GM19351 (cell line): ENCODE measurements around the gene DPEP1.
"Not testable (repeated sequence)": the region's sequence is repeated elsewhere in the genome, so short reads cannot be mapped to it uniquely, and the experiment has no call there.

Experiments used
- ATAC-seq: cut with Tn5 transposase; IDR thresholded peaks from one replicate; pipeline ENCODE4 v1.9.1; 2021; ENCODE audit warnings: mild to moderate bottlenecking, moderate library complexity; ENCODE audit not compliant: unreplicated experiment

The DPEP1 gene

DNA sequence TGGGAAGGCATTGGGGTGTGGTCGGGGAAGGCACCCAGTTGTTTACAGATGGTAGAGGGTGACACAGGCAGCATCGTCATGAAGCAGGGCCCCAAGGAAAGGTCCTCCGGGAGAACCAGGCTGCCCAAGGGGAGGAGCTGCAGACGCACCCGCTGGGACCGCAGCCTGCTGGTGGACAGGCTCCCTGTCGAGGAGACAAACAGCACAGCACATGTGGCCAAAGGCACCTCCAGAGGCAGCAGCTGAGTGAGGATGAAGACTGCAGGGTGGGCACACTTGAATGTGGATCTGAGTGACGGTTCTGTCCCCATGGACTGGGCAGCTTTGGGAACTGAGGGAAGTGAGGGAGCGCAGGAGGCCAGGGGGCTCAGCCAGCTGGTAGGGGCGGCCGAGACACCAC, 31.7 kb downstream of the DPEP1 start:
- ATAC-seq = no peak

- ATAC-seq = no peak
Measured at GRCh38 chr16:89646270-89646669, 32.8 kb downstream of the DPEP1 start.

GRCh38 chr16:89646906-89647305, 33.5 kb downstream of the DPEP1 start:
- ATAC-seq = no peak

- ATAC-seq = no peak
Measured at GRCh38 chr16:89651584-89651983, 38.1 kb downstream of the DPEP1 start.

DNA sequence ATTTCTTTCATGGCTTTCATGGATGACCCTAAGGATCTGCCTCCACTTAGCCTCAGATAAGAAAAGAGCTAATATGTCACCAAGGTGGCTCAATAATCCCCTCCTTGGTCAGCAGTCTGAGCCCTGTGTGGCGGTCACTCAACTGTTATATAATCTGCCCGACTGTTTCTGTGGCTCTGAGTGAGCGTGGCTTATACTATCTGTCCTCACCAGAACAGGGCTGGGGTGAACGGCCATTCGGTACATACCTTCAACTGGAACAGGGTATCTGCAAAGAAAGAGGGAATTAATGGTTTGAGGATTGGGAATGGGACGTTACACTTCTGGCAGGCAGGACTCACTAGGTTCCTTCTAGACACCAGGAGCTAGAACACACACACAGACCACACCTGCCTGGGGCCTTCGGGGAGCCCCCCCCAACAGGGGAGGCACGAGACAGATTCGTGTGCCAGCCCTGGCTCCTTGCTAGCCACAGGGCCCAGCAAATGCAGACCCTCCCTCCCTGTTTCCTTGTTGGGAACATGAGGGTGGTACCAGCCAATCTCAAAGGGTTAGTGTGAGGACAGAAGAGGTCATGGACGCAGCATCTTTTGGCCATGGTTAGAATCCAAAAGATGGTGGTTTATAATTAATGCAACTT, 40.3 kb downstream of the DPEP1 start:
- ATAC-seq = no peak

GRCh38 chr16:89655062-89655643, 41.7 kb downstream of the DPEP1 start:
- ATAC-seq = no peak

- no peak for ATAC-seq
Measured at GRCh38 chr16:89656435-89657121, 43.1 kb downstream of the DPEP1 start.

DNA sequence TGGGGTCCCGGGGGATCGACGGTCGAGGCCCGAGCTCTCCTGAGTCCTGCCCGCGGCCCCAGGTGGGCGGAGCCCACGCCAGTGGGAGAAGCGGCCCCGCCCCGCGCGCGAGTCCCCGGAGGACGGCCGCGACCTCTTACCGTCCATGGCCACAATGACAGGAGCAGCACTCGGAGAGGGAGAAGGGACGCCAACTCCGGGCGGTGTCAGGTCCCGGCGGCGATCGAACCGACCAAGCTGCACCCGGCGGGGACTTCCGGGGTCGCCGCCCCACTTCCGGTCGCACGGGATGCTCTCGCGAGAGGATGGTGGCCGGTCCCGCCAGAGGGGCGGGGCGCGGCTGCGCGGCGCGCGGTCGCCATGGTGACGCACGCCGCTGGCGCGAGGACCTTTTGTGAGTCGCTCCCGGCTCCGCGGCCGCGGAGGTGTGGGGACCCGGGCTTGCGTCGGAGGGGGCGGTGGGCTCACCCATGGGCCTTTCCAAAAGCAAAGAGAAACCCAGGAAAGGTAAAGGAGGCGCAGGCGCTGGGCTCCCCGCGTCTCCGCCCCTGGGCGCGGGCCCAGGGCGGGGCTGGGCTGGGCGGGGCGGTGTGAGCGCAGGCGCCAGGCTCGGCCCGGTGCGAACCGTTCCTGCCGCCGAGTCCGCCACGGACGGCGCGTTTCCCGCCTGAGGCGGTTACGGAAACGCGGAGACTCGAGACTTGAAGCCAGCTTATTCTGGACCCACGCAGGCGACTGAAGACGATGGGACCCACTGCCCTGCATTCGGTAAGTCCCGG, 44.2 kb downstream of the DPEP1 start, which contains the start of the genes CHMP1A and SPATA33:
TSS of gene CHMP1A (minus strand) at position 267 of the 779 bp plus-strand sequence. CDS start at position 147, 120 bp downstream.
TSS of gene SPATA33 (plus strand) at position 395 of the 779 bp plus-strand sequence. CDS start at position 471, 76 bp downstream.
- ATAC-seq = peak; percentile 89

GRCh38 chr16:89658221-89658879, 44.9 kb downstream of the DPEP1 start:
- no peak for ATAC-seq

GRCh38 chr16:89660146-89660545, 46.7 kb downstream of the DPEP1 start:
- no peak for ATAC-seq

DNA sequence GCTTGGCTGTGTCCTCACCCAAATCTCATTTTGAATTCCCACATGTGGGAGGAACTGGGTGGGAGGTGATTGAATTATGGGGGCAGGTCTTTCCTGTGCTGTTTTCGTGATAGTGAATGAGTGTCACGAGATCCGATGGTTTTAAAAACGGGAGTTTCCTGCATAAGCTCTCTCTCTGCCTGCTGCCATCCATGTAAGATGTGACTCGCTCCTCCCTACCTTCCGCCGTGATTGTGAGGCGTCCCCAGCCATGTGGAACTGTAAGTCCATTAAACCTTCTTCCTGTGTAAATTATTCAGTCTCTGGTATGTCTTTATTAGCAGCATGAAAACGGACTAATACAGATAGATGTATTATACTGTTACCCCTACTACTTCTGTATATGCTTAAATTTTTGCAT, 47.8 kb downstream of the DPEP1 start:
- no peak for ATAC-seq

DNA sequence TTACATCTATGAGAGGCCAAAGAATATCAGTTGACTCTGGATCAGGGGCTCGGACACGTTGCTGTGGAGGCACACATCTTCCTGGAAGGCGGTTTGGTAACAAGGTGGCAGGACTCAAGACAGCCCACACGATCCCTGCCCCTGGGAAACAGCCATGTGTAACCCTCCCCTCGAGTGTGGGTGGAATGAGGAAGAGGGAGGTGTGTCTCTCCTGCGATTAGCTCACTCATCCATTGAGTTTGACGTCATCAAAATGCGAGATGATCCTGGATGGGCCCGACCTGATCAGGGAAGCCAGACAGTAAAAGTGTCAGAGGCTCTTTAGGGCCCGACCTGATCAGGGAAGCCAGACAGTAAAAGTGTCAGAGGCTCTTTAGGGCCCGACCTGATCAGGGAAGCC, 50.8 kb downstream of the DPEP1 start:
- ATAC-seq = not testable (repeated sequence)

DNA sequence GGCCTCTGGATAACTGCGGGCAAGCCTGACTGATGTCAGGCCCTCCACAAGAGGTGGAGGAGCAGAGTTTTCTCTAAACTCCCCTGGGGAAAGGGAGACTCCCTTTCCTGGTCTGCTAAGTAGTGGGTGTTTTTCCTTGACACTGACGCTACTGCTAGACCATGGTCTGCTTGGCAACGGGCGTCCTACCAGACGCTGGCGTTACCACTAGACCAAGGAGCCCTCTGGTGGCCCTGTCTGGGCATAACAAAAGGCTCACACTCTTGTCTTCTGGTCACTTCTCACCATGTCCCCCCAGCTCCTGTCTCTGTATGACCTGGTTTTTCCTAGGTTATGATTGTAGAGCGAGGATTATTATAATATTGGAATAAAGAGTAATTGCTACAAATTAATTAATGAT, 53.6 kb downstream of the DPEP1 start:
- ATAC-seq = not testable (repeated sequence)

- no peak for ATAC-seq
Measured at GRCh38 chr16:89667633-89668032, 54.2 kb downstream of the DPEP1 start.

GRCh38 chr16:89668790-89669158, 55.3 kb downstream of the DPEP1 start:
- no peak for ATAC-seq

DNA sequence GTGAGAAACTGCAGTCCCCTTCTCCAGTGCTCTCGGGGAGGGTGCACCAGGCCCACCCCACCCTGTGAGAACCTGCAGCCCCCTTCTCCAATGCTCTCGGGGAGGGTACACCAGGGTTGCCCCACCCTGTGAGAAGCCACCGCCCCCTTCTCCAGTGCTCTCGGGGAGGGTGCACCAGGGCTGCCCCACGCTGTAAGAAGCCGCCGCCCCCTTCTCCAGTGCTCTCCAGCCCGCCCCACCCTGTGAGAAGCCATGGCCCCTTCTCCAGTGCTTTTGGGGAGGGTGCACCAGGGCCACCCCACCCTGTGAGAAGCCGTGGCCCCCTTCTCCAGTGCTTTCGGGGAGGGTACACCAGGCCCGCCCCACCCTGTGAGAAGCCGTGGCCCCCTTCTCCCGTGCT, 56.3 kb downstream of the DPEP1 start:
- ATAC-seq = no peak

DNA sequence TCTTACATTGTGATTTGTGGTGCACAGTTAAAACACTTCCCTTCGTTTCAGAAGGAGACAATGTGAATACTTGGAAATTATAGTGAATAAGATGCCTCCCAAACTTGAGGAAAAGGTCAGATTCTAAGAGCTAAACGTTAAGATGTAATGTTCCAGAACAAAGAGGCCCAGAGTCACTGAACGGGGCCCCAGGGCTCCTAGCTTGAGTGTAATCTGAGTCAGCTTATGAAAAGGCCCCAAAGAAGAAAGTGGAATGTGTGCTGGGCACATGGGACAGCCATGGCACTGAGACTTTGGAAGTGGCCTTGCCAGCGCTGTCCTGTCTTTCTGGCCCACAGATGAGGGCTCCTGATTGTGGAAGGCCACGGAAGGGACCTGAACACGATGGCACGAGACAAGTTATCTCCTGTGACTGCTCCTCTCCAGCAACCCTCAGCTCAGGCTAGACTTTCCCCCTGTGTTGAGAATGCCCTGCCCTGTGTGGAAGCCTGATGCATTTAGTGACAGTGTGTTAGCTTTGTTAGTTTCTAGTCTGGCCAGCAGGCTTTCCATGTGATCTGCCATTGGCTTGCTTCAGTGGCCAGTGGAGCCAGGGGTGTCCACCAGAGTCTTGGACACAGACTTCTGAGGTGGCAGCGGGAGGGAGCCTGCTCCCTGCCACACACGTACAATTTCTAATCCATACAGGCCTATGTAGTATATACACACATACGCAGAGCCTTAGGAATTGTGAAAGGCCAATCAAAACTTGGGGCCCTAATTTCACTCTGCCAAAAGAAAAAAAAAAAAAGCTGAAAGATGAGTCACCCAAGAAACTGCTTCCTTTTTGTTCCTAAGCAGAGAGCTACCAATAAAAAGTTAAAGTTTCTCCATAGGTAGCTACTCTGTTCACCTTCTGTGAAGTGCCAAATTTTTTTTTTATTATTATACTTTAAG, 57.3 kb downstream of the DPEP1 start:
- no peak for ATAC-seq

DNA sequence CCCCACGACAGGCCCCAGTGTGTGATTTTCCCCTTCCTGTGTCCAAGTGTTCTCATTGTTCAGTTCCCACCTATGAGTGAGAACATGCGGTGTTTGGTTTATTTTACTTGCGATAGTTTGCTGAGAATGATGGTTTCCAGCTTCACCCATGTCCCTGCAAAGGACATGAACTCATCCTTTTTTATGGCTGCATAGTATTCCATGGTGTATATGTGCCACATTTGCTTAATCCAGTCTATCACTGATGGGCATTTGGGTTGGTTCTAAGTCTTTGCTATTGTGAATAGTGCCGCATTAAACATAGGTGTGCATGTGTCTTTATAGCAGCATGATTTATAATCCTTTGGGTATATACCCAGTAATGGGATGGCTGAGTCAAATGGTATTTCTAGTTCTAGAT, 58.1 kb downstream of the DPEP1 start:
- ATAC-seq = not testable (repeated sequence)

DNA sequence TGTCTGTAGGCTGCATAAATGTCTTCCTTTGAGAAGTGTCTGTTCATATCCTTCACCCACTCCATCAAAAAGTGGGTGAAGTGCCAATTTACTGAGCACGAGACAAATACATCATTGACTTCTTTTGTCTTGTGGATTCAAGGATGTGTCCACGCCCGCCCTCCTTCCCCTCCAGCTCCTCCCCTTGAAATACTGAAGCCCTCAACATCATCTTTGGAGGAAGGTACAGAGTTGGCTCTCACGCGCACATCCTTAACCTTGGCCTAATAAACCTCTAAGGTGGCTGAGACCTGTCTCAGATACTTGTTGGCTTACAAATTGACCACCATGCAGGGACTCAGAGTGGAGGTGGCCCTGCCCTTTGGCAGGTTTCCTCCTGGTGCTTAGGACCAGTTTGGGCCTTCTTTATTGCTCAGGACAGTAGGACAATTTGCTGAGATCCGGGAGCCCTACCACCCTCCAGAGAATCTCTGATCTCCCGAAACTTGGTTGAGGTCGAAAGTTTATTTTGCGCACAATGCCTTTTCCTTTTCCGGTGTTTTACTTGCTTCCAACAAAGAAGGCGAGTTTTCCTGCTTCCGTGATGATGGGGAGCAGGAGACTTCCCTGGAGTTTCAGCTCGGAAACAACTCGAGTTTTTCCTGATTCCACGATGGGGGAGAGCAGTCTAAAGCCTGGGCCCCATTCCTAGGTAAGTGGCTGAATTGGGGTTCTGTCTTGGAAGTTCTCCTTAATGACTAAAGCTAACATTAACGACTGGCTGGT, 58.9 kb downstream of the DPEP1 start:
- no peak for ATAC-seq
